ENCODE data around the gene SEMA7A.

Gene SEMA7A

DNA sequence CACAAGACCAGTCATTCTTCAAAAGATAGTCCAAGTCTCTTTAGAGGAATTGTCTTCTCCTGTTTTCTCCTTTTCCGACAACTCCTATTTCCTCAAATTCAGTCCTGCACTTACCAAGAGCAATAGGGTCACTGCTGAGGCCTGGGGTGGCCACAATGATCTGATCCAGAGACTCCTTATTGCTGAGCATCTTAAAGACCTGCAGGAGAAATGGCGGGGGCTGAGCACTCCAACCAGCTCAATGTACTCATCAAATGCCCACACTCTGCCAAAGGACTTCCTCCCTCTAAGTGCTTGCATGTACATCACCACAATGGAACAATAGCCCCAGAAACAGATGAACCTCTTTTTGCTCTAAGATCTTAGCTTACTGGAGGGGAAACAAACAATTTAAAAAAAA, 17.6 kb upstream of the SEMA7A start:
- no peaks in the 10 kb centered on the region for H3K9me3 ChIP-seq (ENCODE audit: control insufficient read depth, insufficient read depth, low read length)
- H3K36me3 ChIP-seq (ENCODE audit: control insufficient read depth, insufficient read depth, low read length): peaks cover 71% of the 10 kb centered on the region
- H3K4me3 ChIP-seq (ENCODE audit: low read depth, low read length): no peak overlapping the region
- H3K4me1 ChIP-seq (ENCODE audit: control insufficient read depth, insufficient read depth, low read length): no peaks in the 10 kb centered on the region
- no peak overlapping the region for H3K9ac ChIP-seq (ENCODE audit: low read depth, low read length)
- H3K27ac ChIP-seq (ENCODE audit: low read depth, low read length): no peak overlapping the region
- no peaks in the 10 kb centered on the region for H3K27me3 ChIP-seq (ENCODE audit: control insufficient read depth, insufficient read depth, low read length)

DNA sequence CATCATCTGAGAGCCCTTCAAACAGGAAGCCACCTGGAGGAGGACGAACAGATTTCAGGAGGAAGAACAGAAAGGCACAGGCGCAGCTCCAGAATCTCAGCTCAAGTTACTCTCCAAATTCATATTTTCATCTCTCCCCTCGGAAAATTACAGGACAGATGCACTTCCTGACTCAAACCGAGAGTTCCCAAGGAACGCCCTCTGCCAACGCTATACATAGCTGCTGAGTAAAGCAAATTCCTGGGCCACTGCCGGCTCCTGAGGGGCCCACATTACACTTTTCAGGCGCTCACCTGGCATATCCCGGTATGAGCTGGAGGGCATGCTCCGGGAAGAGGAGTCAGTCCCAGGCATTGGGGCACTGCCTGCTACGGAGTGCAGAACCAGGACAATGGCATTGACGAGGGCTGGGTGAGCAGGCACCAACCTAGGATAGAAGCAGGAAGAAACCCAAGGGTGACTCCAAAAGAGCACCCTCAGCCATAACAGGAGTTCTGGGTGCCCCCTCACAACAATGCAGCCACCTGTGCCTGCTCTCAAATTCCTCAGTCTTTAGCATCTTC, 16.0 kb upstream of the SEMA7A start:
- Histone ChIP-seq H3K4me1 (ENCODE audit: control insufficient read depth, insufficient read depth, low read length) (no peaks in the 10 kb centered on the region), H3K36me3 (ENCODE audit: control insufficient read depth, insufficient read depth, low read length) (peaks cover 75% of the 10 kb centered on the region), H3K27ac (ENCODE audit: low read depth, low read length) (no peak overlapping the region), H3K27me3 (ENCODE audit: control insufficient read depth, insufficient read depth, low read length) (no peaks in the 10 kb centered on the region), H3K4me3 (ENCODE audit: low read depth, low read length) (no peak overlapping the region), H3K9ac (ENCODE audit: low read depth, low read length) (no peak overlapping the region), H3K9me3 (ENCODE audit: control insufficient read depth, insufficient read depth, low read length) (no peaks in the 10 kb centered on the region)

- no peaks in the 10 kb centered on the region for H3K4me1 ChIP-seq (ENCODE audit: control insufficient read depth, insufficient read depth, low read length)
- no peak overlapping the region for H3K4me3 ChIP-seq (ENCODE audit: low read depth, low read length)
- no peak overlapping the region for H3K9ac ChIP-seq (ENCODE audit: low read depth, low read length)
- no peak overlapping the region for H3K27ac ChIP-seq (ENCODE audit: low read depth, low read length)
- H3K36me3 ChIP-seq (ENCODE audit: control insufficient read depth, insufficient read depth, low read length): peaks cover 80% of the 10 kb centered on the region
- no peaks in the 10 kb centered on the region for H3K27me3 ChIP-seq (ENCODE audit: control insufficient read depth, insufficient read depth, low read length)
- no peaks in the 10 kb centered on the region for H3K9me3 ChIP-seq (ENCODE audit: control insufficient read depth, insufficient read depth, low read length)
These were observed 15.3 kb upstream of the SEMA7A start for GRCh38 chr15:74449095-74449494.

GRCh38 chr15:74445816-74446763, 12.3 kb upstream of the SEMA7A start:
- Histone ChIP-seq H3K9me3 (ENCODE audit: control insufficient read depth, insufficient read depth, low read length) (no peaks in the 10 kb centered on the region), H3K4me3 (ENCODE audit: low read depth, low read length) (no peak overlapping the region), H3K4me1 (ENCODE audit: control insufficient read depth, insufficient read depth, low read length) (no peaks in the 10 kb centered on the region), H3K36me3 (ENCODE audit: control insufficient read depth, insufficient read depth, low read length) (peaks cover 68% of the 10 kb centered on the region), H3K27ac (ENCODE audit: low read depth, low read length) (no peak overlapping the region), H3K27me3 (ENCODE audit: control insufficient read depth, insufficient read depth, low read length) (no peaks in the 10 kb centered on the region), H3K9ac (ENCODE audit: low read depth, low read length) (no peak overlapping the region)

- H3K4me3 ChIP-seq (ENCODE audit: low read depth, low read length): no peak overlapping the region
- no peaks in the 10 kb centered on the region for H3K27me3 ChIP-seq (ENCODE audit: control insufficient read depth, insufficient read depth, low read length)
- H3K36me3 ChIP-seq (ENCODE audit: control insufficient read depth, insufficient read depth, low read length): peaks cover 51% of the 10 kb centered on the region
- no peaks in the 10 kb centered on the region for H3K9me3 ChIP-seq (ENCODE audit: control insufficient read depth, insufficient read depth, low read length)
- H3K27ac ChIP-seq (ENCODE audit: low read depth, low read length): no peak overlapping the region
- H3K9ac ChIP-seq (ENCODE audit: low read depth, low read length): no peak overlapping the region
- no peaks in the 10 kb centered on the region for H3K4me1 ChIP-seq (ENCODE audit: control insufficient read depth, insufficient read depth, low read length)
These were observed 10.6 kb upstream of the SEMA7A start for GRCh38 chr15:74444106-74445062.

GRCh38 chr15:74443100-74443909, 9.5 kb upstream of the SEMA7A start:
- Histone ChIP-seq H3K27ac (ENCODE audit: low read depth, low read length) (no peak overlapping the region), H3K4me3 (ENCODE audit: low read depth, low read length) (no peak overlapping the region), H3K9me3 (ENCODE audit: control insufficient read depth, insufficient read depth, low read length) (no peaks in the 10 kb centered on the region), H3K27me3 (ENCODE audit: control insufficient read depth, insufficient read depth, low read length) (no peaks in the 10 kb centered on the region), H3K4me1 (ENCODE audit: control insufficient read depth, insufficient read depth, low read length) (no peaks in the 10 kb centered on the region), H3K36me3 (ENCODE audit: control insufficient read depth, insufficient read depth, low read length) (peaks cover 40% of the 10 kb centered on the region; the same call in 1 of the 2 replicates), H3K9ac (ENCODE audit: low read depth, low read length) (no peak overlapping the region)

DNA sequence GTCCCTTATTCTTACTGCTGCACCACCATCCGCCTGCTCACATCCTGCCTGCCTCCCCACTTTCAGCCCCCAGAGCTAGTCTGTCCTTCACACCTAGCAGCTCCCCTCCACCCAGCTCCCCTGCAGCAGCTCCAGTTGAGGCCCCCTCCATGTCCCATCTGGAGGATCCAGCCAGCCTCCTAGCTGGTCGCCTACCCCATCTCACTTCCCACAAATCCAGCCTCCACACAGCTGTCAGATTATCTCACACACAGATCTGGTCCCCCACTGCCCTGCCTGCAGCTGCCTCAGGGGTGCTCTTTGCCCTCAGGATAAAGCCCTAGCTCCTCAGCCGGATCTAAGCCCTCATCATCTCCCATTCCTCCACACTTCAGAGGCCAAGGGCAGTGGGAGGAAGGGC, 8.8 kb upstream of the SEMA7A start:
- Histone ChIP-seq H3K36me3 (ENCODE audit: control insufficient read depth, insufficient read depth, low read length) (peaks cover 33% of the 10 kb centered on the region; the same call in 1 of the 2 replicates), H3K27ac (ENCODE audit: low read depth, low read length) (no peak overlapping the region), H3K4me1 (ENCODE audit: control insufficient read depth, insufficient read depth, low read length) (no peaks in the 10 kb centered on the region)

DNA sequence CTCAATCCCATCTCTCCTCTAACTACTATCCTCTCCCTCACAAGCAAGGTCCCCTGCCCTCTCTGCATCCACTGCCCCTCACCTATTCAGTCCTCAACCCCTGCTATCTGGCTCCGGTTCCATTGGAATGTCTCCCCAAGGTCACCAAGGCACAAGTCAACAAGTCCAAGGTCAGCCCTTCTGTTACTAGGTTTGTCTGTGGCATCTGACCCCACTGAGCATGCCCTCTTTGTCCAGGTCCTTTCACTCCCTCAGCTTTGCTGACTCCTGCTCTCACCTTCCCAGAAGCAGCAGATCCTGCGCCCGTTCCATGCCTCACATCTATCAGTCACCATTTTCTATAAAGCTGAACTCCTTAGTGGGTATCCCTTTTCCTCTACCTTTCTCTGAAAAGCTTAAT, 8.3 kb upstream of the SEMA7A start:
- no peak overlapping the region for H3K27ac ChIP-seq (ENCODE audit: low read depth, low read length)
- no peaks in the 10 kb centered on the region for H3K4me1 ChIP-seq (ENCODE audit: control insufficient read depth, insufficient read depth, low read length)
- H3K9ac ChIP-seq (ENCODE audit: low read depth, low read length): no peak overlapping the region
- H3K36me3 ChIP-seq (ENCODE audit: control insufficient read depth, insufficient read depth, low read length): peaks cover 28% of the 10 kb centered on the region; the same call in 1 of the 2 replicates
- no peak overlapping the region for H3K4me3 ChIP-seq (ENCODE audit: low read depth, low read length)
- no peaks in the 10 kb centered on the region for H3K27me3 ChIP-seq (ENCODE audit: control insufficient read depth, insufficient read depth, low read length)
- no peaks in the 10 kb centered on the region for H3K9me3 ChIP-seq (ENCODE audit: control insufficient read depth, insufficient read depth, low read length)

More for the DNA sequence above, 8.8 kb upstream of the SEMA7A start:
- Histone ChIP-seq H3K27me3 (ENCODE audit: control insufficient read depth, insufficient read depth, low read length) (no peaks in the 10 kb centered on the region), H3K4me3 (ENCODE audit: low read depth, low read length) (no peak overlapping the region), H3K9me3 (ENCODE audit: control insufficient read depth, insufficient read depth, low read length) (no peaks in the 10 kb centered on the region), H3K9ac (ENCODE audit: low read depth, low read length) (no peak overlapping the region)

GRCh38 chr15:74441248-74441941, 7.6 kb upstream of the SEMA7A start:
- Histone ChIP-seq H3K27me3 (ENCODE audit: control insufficient read depth, insufficient read depth, low read length) (no peaks in the 10 kb centered on the region), H3K4me3 (ENCODE audit: low read depth, low read length) (no peak overlapping the region), H3K9me3 (ENCODE audit: control insufficient read depth, insufficient read depth, low read length) (no peaks in the 10 kb centered on the region), H3K4me1 (ENCODE audit: control insufficient read depth, insufficient read depth, low read length) (no peaks in the 10 kb centered on the region), H3K27ac (ENCODE audit: low read depth, low read length) (no peak overlapping the region), H3K36me3 (ENCODE audit: control insufficient read depth, insufficient read depth, low read length) (peaks cover 22% of the 10 kb centered on the region; the same call in 1 of the 2 replicates), H3K9ac (ENCODE audit: low read depth, low read length) (no peak overlapping the region)

Data from HUES48 (cell line).